ENCODE measurements around the gene TRAPPC6A.

GRCh38 chr19:45151821-45152503 is 26.1 kb downstream of the TRAPPC6A start:
- TF ChIP-seq EP300 (IDR thresholded peaks at IDR 0.05; ENCODE audit: borderline replicate concordance) (no peak), NFIC (IDR thresholded peaks at IDR 0.05) (no peak), FOXM1 (IDR thresholded peaks at IDR 0.05; ENCODE audit: borderline replicate concordance, low read depth) (no peak), CREB1 (IDR thresholded peaks at IDR 0.05; ENCODE audit: low read depth) (no peak), TAF1 (IDR thresholded peaks at IDR 0.05; ENCODE audit: low read depth) (no peak), EGR1 (IDR thresholded peaks at IDR 0.05) (no peak), ZBTB7A (IDR thresholded peaks at IDR 0.05; ENCODE audit: low read depth) (no peak), REST (IDR thresholded peaks at IDR 0.05; ENCODE audit: low read depth) (no peak), RAD21 (IDR thresholded peaks at IDR 0.05; ENCODE audit: low read depth) (no peak)
- TF ChIP-seq, protein P1, sequence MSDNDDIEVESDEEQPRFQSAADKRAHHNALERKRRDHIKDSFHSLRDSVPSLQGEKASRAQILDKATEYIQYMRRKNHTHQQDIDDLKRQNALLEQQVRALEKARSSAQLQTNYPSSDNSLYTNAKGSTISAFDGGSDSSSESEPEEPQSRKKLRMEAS (IDR thresholded peaks at IDR 0.05): no peak
